Measurements from ENCODE around the gene SRD5A1.

Gene SRD5A1

DNA sequence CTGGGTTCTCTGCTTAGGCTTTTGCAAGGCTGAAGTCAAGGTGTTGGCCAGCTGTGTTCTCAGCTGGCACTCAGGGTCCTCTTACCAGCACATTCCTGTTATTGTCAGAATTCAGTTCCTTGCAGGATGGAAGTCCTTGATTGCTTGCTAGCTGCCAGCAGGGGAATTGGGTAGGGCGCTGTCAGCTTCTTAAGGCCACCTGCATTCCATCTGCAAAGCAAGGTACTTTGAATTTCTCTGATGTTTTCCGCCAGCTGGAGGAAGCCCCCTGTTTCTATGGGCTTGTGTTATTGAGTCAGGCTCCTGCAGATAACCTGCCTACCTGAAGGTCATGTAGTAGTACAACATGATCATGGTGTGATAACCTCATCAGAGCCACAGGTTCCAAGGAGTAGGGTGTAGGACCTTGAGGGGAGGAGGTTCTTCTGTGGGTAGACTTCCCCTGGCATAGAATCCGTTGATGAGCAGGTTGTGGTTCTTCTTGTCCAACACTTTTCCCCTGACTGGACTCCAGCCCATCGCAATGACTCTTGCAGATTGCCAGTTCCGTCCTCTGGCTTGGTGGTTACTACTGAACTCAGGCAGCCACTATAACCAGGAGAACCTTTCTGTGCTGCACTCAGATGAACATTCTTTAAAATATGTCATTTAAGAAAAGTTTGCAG is 86.8 kb downstream of the SRD5A1 start:
- H3K9ac ChIP-seq (ENCODE audit: low read length): no peak overlapping the region
- no peak for DNase-seq (ENCODE audit: low read depth)
- H3K4me1 ChIP-seq (ENCODE audit: control insufficient read depth, insufficient read depth, low read length): peaks cover 86% of the 10 kb centered on the region
- no peak overlapping the region for H3K4me3 ChIP-seq (ENCODE audit: low read length)
- no peaks in the 10 kb centered on the region for H3K36me3 ChIP-seq (ENCODE audit: control insufficient read depth, insufficient read depth, low read length, severe bottlenecking)
- H3K9me3 ChIP-seq (ENCODE audit: control insufficient read depth, low read length): no peaks in the 10 kb centered on the region
- H3K27me3 ChIP-seq (replicated peaks; ENCODE audit: control insufficient read depth, insufficient read depth, low read length): no peaks in the 10 kb centered on the region

- DNase-seq (ENCODE audit: low read depth): no peak
- H3K9ac ChIP-seq (ENCODE audit: low read length): peak overlapping the region; percentile 20
- peaks cover 80% of the 10 kb centered on the region for H3K4me1 ChIP-seq (ENCODE audit: control insufficient read depth, insufficient read depth, low read length)
- H3K36me3 ChIP-seq (ENCODE audit: control insufficient read depth, insufficient read depth, low read length, severe bottlenecking): no peaks in the 10 kb centered on the region
- no peaks in the 10 kb centered on the region for H3K9me3 ChIP-seq (ENCODE audit: control insufficient read depth, low read length)
- no peak overlapping the region for H3K4me3 ChIP-seq (ENCODE audit: low read length)
- no peaks in the 10 kb centered on the region for H3K27me3 ChIP-seq (replicated peaks; ENCODE audit: control insufficient read depth, insufficient read depth, low read length)
Observed at GRCh38 chr5:6720561-6720921, 87.3 kb downstream of the SRD5A1 start.

DNA sequence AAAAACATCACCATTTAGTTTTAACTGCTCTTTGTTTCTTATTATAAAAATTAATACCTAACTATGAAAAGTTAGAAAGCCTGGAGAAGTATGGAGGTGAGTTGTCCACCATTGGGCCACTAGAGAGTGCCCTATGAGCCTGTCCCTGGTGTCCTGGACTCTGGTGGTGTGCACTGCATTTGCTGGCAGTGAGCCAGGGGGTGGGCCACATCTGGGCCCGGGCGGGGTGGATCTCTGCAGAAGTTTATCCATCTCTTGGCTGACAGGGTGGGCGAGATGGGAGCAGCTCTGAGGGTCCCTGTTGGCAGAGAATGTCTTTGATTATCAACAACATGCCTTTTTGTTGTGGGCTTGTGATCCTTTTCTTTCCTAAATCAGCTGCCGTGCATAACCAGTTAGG is 88.2 kb downstream of the SRD5A1 start:
- Histone ChIP-seq H3K4me1 (ENCODE audit: control insufficient read depth, insufficient read depth, low read length) (peaks cover 71% of the 10 kb centered on the region), H3K9ac (ENCODE audit: low read length) (peak overlapping the region; percentile 77), H3K9me3 (ENCODE audit: control insufficient read depth, low read length) (no peaks in the 10 kb centered on the region), H3K27me3 (replicated peaks; ENCODE audit: control insufficient read depth, insufficient read depth, low read length) (no peaks in the 10 kb centered on the region), H3K36me3 (ENCODE audit: control insufficient read depth, insufficient read depth, low read length, severe bottlenecking) (no peaks in the 10 kb centered on the region), H3K4me3 (ENCODE audit: low read length) (peak overlapping the region; percentile 76)
- no peak for DNase-seq (ENCODE audit: low read depth)

DNA sequence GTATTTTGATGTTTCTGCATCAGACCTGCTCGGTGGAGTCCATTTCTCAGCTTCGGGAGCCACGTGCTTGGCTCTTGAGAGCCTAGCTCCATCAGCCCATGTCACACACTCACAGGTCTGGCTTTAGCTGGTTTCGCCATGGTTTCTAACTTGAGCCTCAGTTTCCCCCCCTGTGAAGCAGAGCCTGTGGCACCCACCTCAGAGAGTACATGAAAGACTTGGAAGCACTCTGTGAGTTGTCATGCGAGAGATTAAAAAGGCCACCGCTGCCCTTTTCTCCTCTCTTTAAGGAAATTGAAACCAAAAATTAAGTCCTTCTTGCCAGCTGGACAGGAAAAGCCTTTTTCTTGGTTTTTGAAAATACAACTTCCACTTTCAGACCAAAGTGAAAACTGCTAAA is 88.8 kb downstream of the SRD5A1 start:
- Histone ChIP-seq H3K9me3 (ENCODE audit: control insufficient read depth, low read length) (no peaks in the 10 kb centered on the region), H3K36me3 (ENCODE audit: control insufficient read depth, insufficient read depth, low read length, severe bottlenecking) (no peaks in the 10 kb centered on the region), H3K9ac (ENCODE audit: low read length) (peak overlapping the region; percentile 77), H3K27me3 (replicated peaks; ENCODE audit: control insufficient read depth, insufficient read depth, low read length) (no peaks in the 10 kb centered on the region), H3K4me1 (ENCODE audit: control insufficient read depth, insufficient read depth, low read length) (peaks cover 66% of the 10 kb centered on the region), H3K4me3 (ENCODE audit: low read length) (peak overlapping the region; percentile 76)
- DNase-seq (ENCODE audit: low read depth): peak; percentile 52

GRCh38 chr5:6723122-6723815 is 90.0 kb downstream of the SRD5A1 start:
- no peaks in the 10 kb centered on the region for H3K9me3 ChIP-seq (ENCODE audit: control insufficient read depth, low read length)
- no peak for DNase-seq (ENCODE audit: low read depth)
- H3K4me3 ChIP-seq (ENCODE audit: low read length): no peak overlapping the region
- H3K27me3 ChIP-seq (replicated peaks; ENCODE audit: control insufficient read depth, insufficient read depth, low read length): no peaks in the 10 kb centered on the region
- peaks cover 53% of the 10 kb centered on the region for H3K4me1 ChIP-seq (ENCODE audit: control insufficient read depth, insufficient read depth, low read length)
- no peaks in the 10 kb centered on the region for H3K36me3 ChIP-seq (ENCODE audit: control insufficient read depth, insufficient read depth, low read length, severe bottlenecking)
- peak overlapping the region; percentile 77 for H3K9ac ChIP-seq (ENCODE audit: low read length)

DNA sequence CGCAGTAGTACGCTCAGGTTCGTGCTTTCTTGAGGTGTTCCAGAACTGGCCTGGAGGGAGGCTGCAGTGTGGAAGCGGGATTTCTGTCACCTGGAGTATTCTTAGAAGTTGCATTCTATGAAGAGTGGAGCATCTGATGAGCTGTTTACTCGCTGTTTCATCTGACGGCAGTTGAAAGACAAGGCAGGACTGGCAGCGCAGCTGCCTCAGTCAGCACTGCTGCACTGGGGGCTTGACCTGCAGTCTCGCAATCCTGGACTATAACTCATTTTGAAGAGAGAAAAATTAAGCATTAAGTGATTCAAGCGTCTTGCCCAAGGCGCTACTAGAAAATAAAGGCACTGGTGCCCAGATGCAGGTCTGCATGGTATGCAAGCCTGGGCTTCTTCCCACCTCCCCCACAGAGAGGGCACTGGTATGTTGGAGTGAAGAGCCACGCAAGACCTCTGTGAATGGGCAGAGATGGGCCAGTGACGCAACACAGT is 90.6 kb downstream of the SRD5A1 start:
- no peaks in the 10 kb centered on the region for H3K36me3 ChIP-seq (ENCODE audit: control insufficient read depth, insufficient read depth, low read length, severe bottlenecking)
- DNase-seq (ENCODE audit: low read depth): no peak
- H3K4me1 ChIP-seq (ENCODE audit: control insufficient read depth, insufficient read depth, low read length): peaks cover 49% of the 10 kb centered on the region
- no peak overlapping the region for H3K4me3 ChIP-seq (ENCODE audit: low read length)
- H3K27me3 ChIP-seq (replicated peaks; ENCODE audit: control insufficient read depth, insufficient read depth, low read length): no peaks in the 10 kb centered on the region
- H3K9me3 ChIP-seq (ENCODE audit: control insufficient read depth, low read length): no peaks in the 10 kb centered on the region
- H3K9ac ChIP-seq (ENCODE audit: low read length): no peak overlapping the region
